ENCODE measurements around the gene TRIP10. TPM values are rescaled to one million over a fixed set of nuclear protein-coding genes. Genes with fewer than 3 reads are reported as not detected.

TRIP10 gene
- total RNA-seq, 2 donors from 2014 or later = 38.0 to 99.4 TPM

DNA sequence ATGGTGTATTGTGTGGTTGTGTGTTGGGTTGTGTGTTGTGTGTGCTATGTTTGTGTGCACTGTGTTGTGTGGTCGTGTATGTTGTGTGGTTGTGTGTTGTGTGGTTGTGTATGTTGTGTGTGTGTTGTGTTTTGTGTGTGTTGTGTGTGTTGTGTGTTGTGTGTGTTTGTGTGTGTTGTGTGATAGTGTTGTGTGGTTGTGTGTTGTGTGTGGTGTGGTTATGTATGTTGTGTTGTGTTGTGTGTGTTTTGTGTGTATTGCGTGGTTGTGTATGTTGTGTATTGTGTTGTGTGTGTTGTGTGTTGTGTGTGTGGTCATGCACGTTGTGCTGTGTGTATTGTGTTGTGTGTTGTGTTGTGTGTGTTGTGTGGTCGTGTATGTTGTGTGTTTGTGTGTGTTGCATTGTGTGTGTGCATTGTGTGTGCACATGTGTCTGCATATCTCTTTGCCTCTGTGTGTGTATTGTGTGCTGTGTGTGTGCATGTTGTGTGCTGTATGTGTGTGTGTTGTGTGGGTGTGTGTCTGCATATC, 22.0 kb upstream of the TRIP10 start:
- peaks cover 3% of the 10 kb centered on the region for H3K9me3 Mint-ChIP-seq
- H3K4me3 Mint-ChIP-seq = no peak overlapping the region
- no peak for ATAC-seq (replicated peaks)
- no peak overlapping the region for H3K27ac Mint-ChIP-seq
- H3K36me3 Mint-ChIP-seq (ENCODE audit: low read depth) = no peaks in the 10 kb centered on the region
- H3K27me3 Mint-ChIP-seq = peaks cover 3% of the 10 kb centered on the region
- peaks cover 8% of the 10 kb centered on the region for H3K4me1 Mint-ChIP-seq

DNA sequence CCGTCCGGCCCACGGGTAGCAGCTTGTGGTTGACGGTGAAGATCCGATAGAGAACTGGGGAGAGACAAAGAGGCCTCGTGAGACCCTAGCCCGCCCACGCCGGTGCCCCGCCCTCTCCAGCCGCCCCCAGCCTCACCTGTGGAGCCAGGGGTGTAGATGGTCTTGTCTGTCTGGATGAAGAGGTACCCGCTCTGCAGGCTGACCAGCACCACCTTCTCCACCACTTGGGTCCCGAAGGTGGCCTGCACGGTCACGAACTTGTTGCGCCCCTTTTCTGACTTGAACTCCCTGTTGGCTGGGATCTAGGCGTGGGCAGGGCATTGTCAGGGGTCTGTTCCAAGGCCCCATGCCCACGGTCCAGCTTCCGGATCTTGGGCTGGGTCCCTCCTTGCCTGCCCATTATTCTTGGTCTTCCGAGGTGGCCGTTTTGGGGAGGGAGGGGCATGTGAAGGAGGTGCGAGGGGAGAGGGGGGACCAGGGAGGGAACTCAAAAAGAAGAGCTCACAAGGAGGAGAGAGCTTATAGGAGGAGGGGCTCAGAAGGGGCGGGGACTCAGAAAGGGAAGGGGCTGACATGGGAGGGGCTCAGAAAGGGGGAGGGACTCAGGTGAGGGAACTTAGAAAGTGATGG, 21.3 kb upstream of the TRIP10 start:
- no peak overlapping the region for H3K27ac Mint-ChIP-seq
- H3K27me3 Mint-ChIP-seq = peaks cover 3% of the 10 kb centered on the region
- no peak overlapping the region for H3K4me3 Mint-ChIP-seq
- H3K36me3 Mint-ChIP-seq (ENCODE audit: low read depth) = no peaks in the 10 kb centered on the region
- ATAC-seq (replicated peaks) = no peak
- peaks cover 3% of the 10 kb centered on the region for H3K9me3 Mint-ChIP-seq
- peaks cover 8% of the 10 kb centered on the region for H3K4me1 Mint-ChIP-seq

DNA sequence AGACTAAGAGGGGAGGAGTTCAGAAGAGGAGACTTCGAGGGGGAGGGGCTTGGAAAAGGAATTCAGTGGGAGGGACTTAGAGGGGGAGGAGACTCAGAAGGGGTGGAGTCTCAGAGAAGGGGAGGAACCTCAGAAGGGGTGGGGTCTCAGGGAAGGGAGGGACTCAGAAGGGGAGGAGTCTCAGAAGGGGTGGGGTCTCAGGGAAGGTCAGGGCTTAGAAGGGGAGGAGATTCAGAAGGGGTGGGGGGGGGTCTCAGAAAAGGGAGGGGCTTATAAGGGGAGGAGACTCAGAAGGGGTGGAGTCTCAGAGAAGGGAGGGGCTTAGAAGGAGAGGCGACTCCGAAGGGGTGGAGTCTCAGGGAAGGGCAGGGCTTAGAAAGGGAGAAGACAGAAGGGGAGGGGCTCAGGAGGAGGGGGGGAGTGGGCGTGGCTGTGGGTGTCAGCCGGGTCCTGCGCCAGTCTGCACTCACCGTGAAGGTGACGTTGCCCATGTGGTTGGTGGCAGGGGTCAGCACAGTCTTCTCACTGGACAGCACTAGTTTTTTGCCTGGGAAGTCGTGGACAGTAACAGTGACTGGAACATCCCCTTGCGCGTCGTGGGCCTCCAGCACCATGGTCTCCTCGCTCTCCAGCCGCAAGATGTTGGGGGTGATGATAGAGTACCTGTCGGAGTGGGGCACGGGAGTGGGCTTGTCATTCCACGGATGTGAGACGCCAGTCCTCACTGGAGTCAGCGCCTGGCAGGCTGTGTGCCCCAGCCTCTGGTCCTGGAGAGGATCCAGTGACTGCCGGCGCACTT, 20.5 kb upstream of the TRIP10 start:
- ATAC-seq (replicated peaks) = peak; percentile 58
- Mint-ChIP-seq H3K27me3 (peaks cover 3% of the 10 kb centered on the region), H3K27ac (no peak overlapping the region), H3K36me3 (ENCODE audit: low read depth) (no peaks in the 10 kb centered on the region), H3K4me3 (no peak overlapping the region), H3K4me1 (peaks cover 8% of the 10 kb centered on the region), H3K9me3 (peaks cover 3% of the 10 kb centered on the region)

DNA sequence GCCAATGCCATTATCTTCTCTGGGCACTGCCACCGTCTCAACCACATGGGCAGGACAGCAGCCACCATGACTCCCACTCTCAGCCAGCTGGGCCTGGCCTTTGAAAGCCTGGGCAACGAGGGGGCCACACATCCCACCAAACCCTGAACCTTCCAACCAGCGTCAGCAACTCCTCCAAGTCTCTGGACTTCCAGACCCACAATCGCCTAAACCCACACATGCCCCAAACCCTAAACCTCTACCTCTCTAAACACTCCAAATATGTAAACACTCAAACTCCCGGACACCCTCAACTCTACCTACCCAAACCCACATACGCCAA, 20.0 kb upstream of the TRIP10 start:
- H3K4me1 Mint-ChIP-seq = peaks cover 8% of the 10 kb centered on the region
- no peak overlapping the region for H3K4me3 Mint-ChIP-seq
- H3K9me3 Mint-ChIP-seq = peaks cover 3% of the 10 kb centered on the region
- peaks cover 3% of the 10 kb centered on the region for H3K27me3 Mint-ChIP-seq
- H3K27ac Mint-ChIP-seq = no peak overlapping the region
- no peaks in the 10 kb centered on the region for H3K36me3 Mint-ChIP-seq (ENCODE audit: low read depth)
- ATAC-seq (replicated peaks) = no peak

DNA sequence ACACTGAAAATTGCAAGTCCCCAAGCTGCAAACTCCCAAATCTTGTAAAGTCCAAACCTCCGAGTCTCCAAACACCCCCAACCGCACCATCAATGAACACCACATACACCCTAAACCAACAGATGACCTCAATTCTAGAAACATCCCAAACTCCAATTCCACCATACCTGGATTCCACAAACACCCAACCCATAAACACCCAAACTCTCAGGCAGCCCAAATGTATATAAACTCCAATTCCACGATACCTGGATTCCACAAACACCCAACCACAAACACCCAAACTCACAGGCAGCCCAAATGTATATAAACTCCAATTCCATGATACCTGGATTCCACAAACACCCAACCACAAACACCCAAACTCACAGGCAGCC, 19.5 kb upstream of the TRIP10 start:
- Mint-ChIP-seq H3K27me3 (peaks cover 3% of the 10 kb centered on the region), H3K36me3 (ENCODE audit: low read depth) (no peaks in the 10 kb centered on the region), H3K9me3 (peaks cover 3% of the 10 kb centered on the region), H3K4me1 (peaks cover 8% of the 10 kb centered on the region), H3K4me3 (no peak overlapping the region), H3K27ac (no peak overlapping the region)
- no peak for ATAC-seq (replicated peaks)

- ATAC-seq (replicated peaks) = no peak
- Mint-ChIP-seq H3K4me3 (no peak within 1 kb of the TSS), H3K27ac (no peak within 1 kb of the TSS), H3K4me1 (peaks cover 8% of the 10 kb centered on the region), H3K27me3 (peaks cover 3% of the 10 kb centered on the region), H3K9me3 (peaks cover 3% of the 10 kb centered on the region), H3K36me3 (ENCODE audit: low read depth) (no peaks in the 10 kb centered on the region)
Measured at GRCh38 chr19:6720369-6721137, 18.9 kb upstream of the TRIP10 start, which contains the start of gene C3. TSS of gene C3 (minus strand) at chr19:6720650. CDS start at chr19:6720589, 61 bp downstream.

DNA sequence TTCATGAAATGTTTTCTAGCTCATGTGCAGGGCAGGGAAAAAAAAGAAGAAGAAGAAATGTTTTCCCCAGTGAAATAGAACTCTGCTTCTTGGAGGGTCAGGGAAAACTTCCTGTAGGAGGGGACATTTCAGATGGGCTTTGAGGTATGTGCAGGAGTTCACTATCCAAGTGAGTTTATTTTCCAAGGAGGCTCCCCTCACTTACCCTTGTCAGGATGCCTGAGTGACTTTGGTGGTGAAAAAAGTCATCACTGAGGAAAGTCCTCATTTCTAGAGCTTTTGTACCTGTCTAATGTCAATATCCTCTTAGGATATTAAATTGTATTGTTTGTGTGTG, 18.4 kb upstream of the TRIP10 start:
- Mint-ChIP-seq H3K36me3 (ENCODE audit: low read depth) (no peaks in the 10 kb centered on the region), H3K27me3 (peaks cover 3% of the 10 kb centered on the region), H3K27ac (no peak overlapping the region), H3K9me3 (peaks cover 3% of the 10 kb centered on the region), H3K4me3 (no peak overlapping the region), H3K4me1 (peaks cover 8% of the 10 kb centered on the region)
- no peak for ATAC-seq (replicated peaks)

GRCh38 chr19:6721773-6722172, 17.7 kb upstream of the TRIP10 start:
- Mint-ChIP-seq H3K4me1 (peaks cover 8% of the 10 kb centered on the region), H3K36me3 (ENCODE audit: low read depth) (no peaks in the 10 kb centered on the region), H3K27ac (no peak overlapping the region), H3K4me3 (no peak overlapping the region), H3K9me3 (peaks cover 3% of the 10 kb centered on the region), H3K27me3 (peaks cover 3% of the 10 kb centered on the region)
- no peak for ATAC-seq (replicated peaks)

DNA sequence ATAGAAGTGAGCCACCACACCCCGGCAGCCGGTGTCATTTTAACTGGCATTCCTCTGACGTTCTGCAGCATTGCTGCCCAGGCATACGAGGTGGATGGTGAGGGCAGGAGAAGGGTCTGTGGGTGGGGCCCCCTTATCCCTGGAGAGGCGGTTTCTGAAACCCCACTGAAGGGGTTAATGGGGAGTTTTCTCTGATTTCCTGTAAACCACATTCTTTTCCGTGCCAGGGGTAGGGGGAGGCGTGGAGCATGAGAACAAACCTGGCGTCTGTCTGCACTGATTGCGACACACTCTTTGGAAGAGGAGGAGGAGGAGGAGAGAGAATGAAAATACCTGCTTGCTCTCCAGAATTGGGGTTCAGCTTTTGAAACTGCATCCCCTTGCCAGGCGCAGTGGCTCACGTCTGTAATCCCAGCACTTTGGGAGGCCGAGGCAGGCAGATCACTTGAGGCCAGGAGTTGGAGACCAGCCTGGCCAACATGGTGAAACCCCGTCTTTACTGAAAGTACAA, 16.3 kb upstream of the TRIP10 start:
- Mint-ChIP-seq H3K27ac (no peak overlapping the region), H3K4me3 (no peak overlapping the region), H3K4me1 (no peaks in the 10 kb centered on the region), H3K27me3 (no peaks in the 10 kb centered on the region), H3K9me3 (no peaks in the 10 kb centered on the region), H3K36me3 (ENCODE audit: low read depth) (no peaks in the 10 kb centered on the region)
- ATAC-seq (replicated peaks) = no peak

GRCh38 chr19:6723738-6724137, 15.7 kb upstream of the TRIP10 start:
- Mint-ChIP-seq H3K27me3 (no peaks in the 10 kb centered on the region), H3K36me3 (ENCODE audit: low read depth) (no peaks in the 10 kb centered on the region), H3K9me3 (no peaks in the 10 kb centered on the region), H3K4me1 (no peaks in the 10 kb centered on the region), H3K27ac (no peak overlapping the region), H3K4me3 (no peak overlapping the region)
- ATAC-seq (replicated peaks) = no peak

DNA sequence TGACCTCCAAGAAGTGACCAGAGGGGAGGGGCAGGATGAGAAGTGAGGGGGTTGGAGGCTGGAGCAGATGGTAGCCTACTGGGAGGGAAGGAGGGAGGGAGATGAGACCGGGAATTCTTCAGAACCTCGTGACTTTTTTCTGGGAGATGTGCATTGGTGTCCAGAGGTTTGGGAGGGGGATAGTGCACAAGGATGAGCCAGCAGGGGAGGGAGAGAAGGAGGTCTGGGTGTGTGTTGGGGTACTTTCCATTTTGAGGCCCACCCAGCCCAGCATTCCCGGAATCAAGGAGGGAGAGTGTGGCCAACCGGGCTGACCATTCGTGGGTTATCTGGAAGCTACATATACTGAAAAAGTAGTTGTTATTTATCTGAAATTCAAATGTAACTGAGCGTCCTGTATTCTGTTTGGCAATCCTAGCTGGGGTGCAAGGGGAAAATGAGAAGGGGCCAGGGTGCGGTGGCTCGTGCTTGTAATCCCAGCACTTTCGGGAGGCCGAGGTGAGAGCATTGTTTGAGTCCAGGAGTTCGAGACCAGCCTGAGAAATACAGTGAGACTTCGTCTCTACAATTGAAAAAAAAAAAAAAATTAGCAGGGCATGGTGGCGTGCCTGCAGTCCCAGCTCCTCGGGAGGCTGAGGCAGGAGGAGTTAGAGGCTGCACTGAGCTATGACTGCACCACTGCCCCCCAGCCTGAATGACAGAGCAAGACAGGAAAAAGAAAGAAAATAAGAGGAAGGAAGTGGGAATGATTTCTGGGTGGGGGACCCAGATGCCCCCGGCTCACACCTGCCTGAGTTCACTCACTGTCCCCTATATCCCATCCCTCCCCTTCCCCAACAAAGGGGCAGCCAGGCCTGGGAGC, 14.6 kb upstream of the TRIP10 start:
- no peak for ATAC-seq (replicated peaks)
- Mint-ChIP-seq H3K4me1 (no peaks in the 10 kb centered on the region), H3K27ac (no peak overlapping the region), H3K9me3 (no peaks in the 10 kb centered on the region), H3K27me3 (no peaks in the 10 kb centered on the region), H3K36me3 (ENCODE audit: low read depth) (no peaks in the 10 kb centered on the region), H3K4me3 (no peak overlapping the region)

DNA sequence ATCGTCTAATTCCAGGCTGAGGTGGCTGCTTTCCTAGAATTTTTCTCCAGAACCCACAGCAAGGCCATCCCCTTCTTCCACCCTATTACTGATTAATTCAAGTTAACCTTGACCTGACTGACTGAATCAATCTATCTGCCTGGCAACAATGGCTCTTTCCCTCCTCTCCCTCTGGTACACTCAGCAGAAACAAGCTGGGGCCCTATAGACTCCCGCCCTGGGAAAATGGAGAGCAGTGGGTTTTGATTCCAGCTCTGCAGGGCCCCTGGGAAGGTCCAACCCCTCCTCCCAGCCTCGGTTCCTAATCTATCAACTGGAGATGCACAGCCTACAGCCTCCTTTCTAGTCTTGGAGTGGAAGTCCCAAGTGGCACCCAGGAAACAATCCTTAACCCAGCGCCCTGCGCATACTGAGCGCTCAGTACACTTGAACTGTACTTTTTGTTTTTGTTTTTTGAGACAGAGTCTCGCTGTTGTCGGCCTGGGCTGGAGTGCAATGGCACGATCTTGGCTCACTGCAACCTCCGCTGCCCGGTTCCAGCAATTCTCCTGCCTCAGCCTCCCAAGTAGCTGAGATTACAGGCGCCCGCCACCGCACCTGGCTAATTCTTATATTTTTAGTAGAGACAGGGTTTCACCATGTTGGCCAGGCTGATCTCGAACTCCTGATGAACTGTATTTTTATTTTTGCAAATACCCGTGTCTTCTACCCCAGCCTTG, 13.8 kb upstream of the TRIP10 start:
- ATAC-seq (replicated peaks) = no peak
- H3K9me3 Mint-ChIP-seq = no peaks in the 10 kb centered on the region
- no peak overlapping the region for H3K27ac Mint-ChIP-seq
- H3K27me3 Mint-ChIP-seq = no peaks in the 10 kb centered on the region
- no peaks in the 10 kb centered on the region for H3K4me1 Mint-ChIP-seq
- H3K4me3 Mint-ChIP-seq = no peak overlapping the region
- H3K36me3 Mint-ChIP-seq (ENCODE audit: low read depth) = no peaks in the 10 kb centered on the region

DNA sequence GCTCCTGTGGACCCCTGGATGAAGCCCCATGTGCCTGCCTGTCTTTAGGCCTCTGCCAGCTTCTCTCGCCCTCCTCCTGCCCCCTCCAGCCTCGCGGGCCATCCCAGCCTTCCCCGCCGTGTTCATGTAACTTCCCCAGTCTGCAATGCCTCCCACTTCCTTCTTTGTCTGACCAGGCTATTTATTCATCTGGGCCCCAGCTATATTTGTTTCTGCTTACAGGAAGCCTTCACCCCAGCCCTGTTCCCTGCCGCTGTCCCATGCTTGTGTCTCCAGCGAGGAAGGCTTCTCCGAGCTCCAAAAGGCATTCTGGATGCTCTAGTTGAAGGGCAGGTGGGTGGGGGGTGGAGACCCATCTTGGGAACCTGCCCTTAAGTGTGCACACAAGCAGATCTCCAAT, 11.1 kb upstream of the TRIP10 start:
- Mint-ChIP-seq H3K9me3 (no peaks in the 10 kb centered on the region), H3K36me3 (ENCODE audit: low read depth) (peaks cover 13% of the 10 kb centered on the region), H3K27me3 (no peaks in the 10 kb centered on the region), H3K27ac (peak overlapping the region; percentile 21), H3K4me3 (no peak overlapping the region), H3K4me1 (no peaks in the 10 kb centered on the region)
- ATAC-seq (replicated peaks) = no peak

Measured in activated T-helper 17 cell treated with anti-CD3 and anti-CD28 coated beads, Interleukin-2, amount 50 U/mL, for 72 hours (primary cell).